Measurements from ENCODE around the gene SPOCD1.

SPOCD1 gene

DNA sequence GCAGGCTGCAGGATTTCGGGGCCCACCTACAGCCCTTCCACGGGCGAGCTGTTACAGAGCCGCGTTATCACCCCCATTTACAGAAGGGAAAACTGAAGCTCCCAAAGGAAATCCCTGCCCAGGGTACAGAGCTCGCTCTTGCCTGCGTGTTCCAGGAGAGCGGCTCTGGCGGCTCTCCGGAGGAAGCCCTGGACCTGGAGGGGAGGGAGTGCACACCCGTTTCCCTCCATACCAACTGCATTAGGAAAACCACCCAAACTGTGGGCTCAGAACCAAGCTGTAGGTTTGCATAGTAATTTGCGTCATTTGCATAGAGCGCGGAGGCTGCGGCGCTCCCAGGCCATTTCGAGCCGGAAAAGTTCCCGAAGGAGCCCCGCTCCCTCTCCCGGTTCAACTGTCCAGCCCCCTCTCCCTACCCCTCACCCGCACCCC, 27.0 kb downstream of the SPOCD1 start:
- Histone ChIP-seq H3K27ac (ENCODE audit: extremely low read depth, low read depth, low read length) (no peak overlapping the region), H3K9me3 (ENCODE audit: control insufficient read depth, insufficient read depth, low read depth, low read length) (no peaks in the 10 kb centered on the region), H3K4me3 (ENCODE audit: low read depth, low read length) (peak overlapping the region; percentile 64), H3K4me1 (ENCODE audit: control insufficient read depth, insufficient read depth, low read length) (no peaks in the 10 kb centered on the region), H3K36me3 (ENCODE audit: control insufficient read depth in 2 of 2, insufficient read depth in 1 of 2, low read length in 2 of 2) (no peaks in the 10 kb centered on the region)
- ChIA-PET CTCF (interaction anchor here (0.5 to 5.4 kb wide), 47 partner anchors 9 to 805 kb away, joined by 3 to 99 read pairs (median 5); partner anchors contain the start of genes ADGRB2 and SPOCD1), POLR2A (interaction anchor here (0.8 to 1.9 kb wide), 10 partner anchors 24 to 547 kb away, joined by 3 to 12 read pairs (median 4); partner anchors contain the start of genes MARCKSL1 and PEF1)
- no peak for TF ChIP-seq ZNF292 (tag by site-specific recombination; IDR thresholded peaks at IDR 0.05; ENCODE audit: borderline replicate concordance, low read depth)
- no peak for TF ChIP-seq KLF10 (tag by site-specific recombination; IDR thresholded peaks at IDR 0.05)
- no peak for TF ChIP-seq ZNF423 (tag by site-specific recombination; IDR thresholded peaks at IDR 0.05)
- peak; percentile 77 for TF ChIP-seq ZNF341 (tag by site-specific recombination; IDR thresholded peaks at IDR 0.05; ENCODE audit: low read depth)
- TF ChIP-seq EGR2 (tag by site-specific recombination; IDR thresholded peaks at IDR 0.05; ENCODE audit: low read depth): no peak
- TF ChIP-seq, protein P1, sequence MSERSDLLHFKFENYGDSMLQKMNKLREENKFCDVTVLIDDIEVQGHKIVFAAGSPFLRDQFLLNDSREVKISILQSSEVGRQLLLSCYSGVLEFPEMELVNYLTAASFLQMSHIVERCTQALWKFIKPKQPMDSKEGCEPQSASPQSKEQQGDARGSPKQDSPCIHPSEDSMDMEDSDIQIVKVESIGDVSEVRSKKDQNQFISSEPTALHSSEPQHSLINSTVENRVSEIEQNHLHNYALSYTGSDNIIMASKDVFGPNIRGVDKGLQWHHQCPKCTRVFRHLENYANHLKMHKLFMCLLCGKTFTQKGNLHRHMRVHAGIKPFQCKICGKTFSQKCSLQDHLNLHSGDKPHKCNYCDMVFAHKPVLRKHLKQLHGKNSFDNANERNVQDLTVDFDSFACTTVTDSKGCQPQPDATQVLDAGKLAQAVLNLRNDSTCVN (tag by site-specific recombination; optimal IDR thresholded peaks at IDR 0.05): peak; percentile 37
- 0 out of 2 replicates have a peak, but pooled peaks have one; percentile 9 for TF ChIP-seq ZNF660 (tag by site-specific recombination; IDR thresholded peaks at IDR 0.05)
- no peak for TF ChIP-seq ZBTB48 (tag by site-specific recombination; IDR thresholded peaks at IDR 0.05)
- peak; percentile 56; the same call in 1 of the 2 replicates for TF ChIP-seq ZNF596 (tag by site-specific recombination; IDR thresholded peaks at IDR 0.05)
- peak; percentile 11 for TF ChIP-seq ZBTB17 (tag by site-specific recombination; IDR thresholded peaks at IDR 0.05)
- TF ChIP-seq, protein P2, sequence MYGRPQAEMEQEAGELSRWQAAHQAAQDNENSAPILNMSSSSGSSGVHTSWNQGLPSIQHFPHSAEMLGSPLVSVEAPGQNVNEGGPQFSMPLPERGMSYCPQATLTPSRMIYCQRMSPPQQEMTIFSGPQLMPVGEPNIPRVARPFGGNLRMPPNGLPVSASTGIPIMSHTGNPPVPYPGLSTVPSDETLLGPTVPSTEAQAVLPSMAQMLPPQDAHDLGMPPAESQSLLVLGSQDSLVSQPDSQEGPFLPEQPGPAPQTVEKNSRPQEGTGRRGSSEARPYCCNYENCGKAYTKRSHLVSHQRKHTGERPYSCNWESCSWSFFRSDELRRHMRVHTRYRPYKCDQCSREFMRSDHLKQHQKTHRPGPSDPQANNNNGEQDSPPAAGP (tag by site-specific recombination; IDR thresholded peaks at IDR 0.05): no peak
- TF ChIP-seq, protein P3, sequence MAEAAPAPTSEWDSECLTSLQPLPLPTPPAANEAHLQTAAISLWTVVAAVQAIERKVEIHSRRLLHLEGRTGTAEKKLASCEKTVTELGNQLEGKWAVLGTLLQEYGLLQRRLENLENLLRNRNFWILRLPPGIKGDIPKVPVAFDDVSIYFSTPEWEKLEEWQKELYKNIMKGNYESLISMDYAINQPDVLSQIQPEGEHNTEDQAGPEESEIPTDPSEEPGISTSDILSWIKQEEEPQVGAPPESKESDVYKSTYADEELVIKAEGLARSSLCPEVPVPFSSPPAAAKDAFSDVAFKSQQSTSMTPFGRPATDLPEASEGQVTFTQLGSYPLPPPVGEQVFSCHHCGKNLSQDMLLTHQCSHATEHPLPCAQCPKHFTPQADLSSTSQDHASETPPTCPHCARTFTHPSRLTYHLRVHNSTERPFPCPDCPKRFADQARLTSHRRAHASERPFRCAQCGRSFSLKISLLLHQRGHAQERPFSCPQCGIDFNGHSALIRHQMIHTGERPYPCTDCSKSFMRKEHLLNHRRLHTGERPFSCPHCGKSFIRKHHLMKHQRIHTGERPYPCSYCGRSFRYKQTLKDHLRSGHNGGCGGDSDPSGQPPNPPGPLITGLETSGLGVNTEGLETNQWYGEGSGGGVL (tag by site-specific recombination; IDR thresholded peaks at IDR 0.05): peak; percentile 75
- peak; percentile 74 for TF ChIP-seq IKZF3 (tag by site-specific recombination; IDR thresholded peaks at IDR 0.05)
- TF ChIP-seq ZSCAN30 (tag by site-specific recombination; IDR thresholded peaks at IDR 0.05): 0 out of 2 replicates have a peak, but pooled peaks have one; percentile 3
- TF ChIP-seq ZNF600 (tag by site-specific recombination; IDR thresholded peaks at IDR 0.05): peak; percentile 29; the same call in 1 of the 2 replicates

DNA sequence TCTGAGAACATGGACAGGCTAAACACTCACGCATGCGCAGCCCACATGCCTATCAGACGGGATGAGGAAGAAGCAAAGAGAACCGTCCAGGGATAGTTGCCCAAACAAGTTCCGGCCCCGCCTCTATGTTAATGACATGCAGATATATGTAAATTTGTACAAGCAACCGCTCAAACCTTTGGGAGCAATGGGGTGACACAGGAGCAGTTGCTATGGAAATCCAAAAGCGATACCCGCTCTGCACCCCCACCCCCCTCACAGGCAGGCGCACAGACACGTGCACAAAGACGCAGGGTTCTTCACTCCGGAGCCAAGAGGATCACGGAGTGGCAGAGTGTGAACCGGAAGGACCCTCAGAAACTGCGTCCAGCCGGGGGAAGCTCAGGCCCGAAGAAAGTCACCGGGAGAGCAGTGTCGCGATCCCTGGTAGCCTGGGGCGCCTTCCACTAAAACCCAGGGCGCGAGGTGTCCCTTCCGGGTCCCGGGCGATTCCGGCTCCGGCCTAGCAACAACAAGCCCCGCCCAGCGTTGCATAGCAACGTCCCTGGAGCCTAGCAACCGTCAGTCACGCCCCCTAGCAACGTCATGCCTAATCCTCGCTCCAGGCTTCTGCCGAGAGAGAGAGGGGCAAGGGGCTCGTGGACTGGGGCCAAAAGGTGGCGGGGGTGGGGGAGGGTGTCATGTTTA, 27.5 kb downstream of the SPOCD1 start:
- Histone ChIP-seq H3K27ac (ENCODE audit: extremely low read depth, low read depth, low read length) (no peak overlapping the region; the same call in 1 of the 2 replicates), H3K36me3 (ENCODE audit: control insufficient read depth in 2 of 2, insufficient read depth in 1 of 2, low read length in 2 of 2) (no peaks in the 10 kb centered on the region), H3K9me3 (ENCODE audit: control insufficient read depth, insufficient read depth, low read depth, low read length) (no peaks in the 10 kb centered on the region), H3K4me1 (ENCODE audit: control insufficient read depth, insufficient read depth, low read length) (no peaks in the 10 kb centered on the region), H3K4me3 (ENCODE audit: low read depth, low read length) (peak overlapping the region; percentile 64)
- ChIA-PET CTCF (interaction anchor here (0.6 to 5.4 kb wide), 44 partner anchors 8 to 804 kb away, joined by 3 to 99 read pairs (median 5); partner anchors contain the start of gene ADGRB2), POLR2A (interaction anchor here (1.0 to 1.9 kb wide), 7 partner anchors 25 to 548 kb away, joined by 3 to 12 read pairs (median 4); partner anchors contain the start of genes MARCKSL1 and PEF1)
- no peak for TF ChIP-seq ZFP3 (tag by site-specific recombination; IDR thresholded peaks at IDR 0.05; ENCODE audit: low read depth)
- no peak for TF ChIP-seq ZNF114 (tag by site-specific recombination; IDR thresholded peaks at IDR 0.05)
- TF ChIP-seq, protein P4, sequence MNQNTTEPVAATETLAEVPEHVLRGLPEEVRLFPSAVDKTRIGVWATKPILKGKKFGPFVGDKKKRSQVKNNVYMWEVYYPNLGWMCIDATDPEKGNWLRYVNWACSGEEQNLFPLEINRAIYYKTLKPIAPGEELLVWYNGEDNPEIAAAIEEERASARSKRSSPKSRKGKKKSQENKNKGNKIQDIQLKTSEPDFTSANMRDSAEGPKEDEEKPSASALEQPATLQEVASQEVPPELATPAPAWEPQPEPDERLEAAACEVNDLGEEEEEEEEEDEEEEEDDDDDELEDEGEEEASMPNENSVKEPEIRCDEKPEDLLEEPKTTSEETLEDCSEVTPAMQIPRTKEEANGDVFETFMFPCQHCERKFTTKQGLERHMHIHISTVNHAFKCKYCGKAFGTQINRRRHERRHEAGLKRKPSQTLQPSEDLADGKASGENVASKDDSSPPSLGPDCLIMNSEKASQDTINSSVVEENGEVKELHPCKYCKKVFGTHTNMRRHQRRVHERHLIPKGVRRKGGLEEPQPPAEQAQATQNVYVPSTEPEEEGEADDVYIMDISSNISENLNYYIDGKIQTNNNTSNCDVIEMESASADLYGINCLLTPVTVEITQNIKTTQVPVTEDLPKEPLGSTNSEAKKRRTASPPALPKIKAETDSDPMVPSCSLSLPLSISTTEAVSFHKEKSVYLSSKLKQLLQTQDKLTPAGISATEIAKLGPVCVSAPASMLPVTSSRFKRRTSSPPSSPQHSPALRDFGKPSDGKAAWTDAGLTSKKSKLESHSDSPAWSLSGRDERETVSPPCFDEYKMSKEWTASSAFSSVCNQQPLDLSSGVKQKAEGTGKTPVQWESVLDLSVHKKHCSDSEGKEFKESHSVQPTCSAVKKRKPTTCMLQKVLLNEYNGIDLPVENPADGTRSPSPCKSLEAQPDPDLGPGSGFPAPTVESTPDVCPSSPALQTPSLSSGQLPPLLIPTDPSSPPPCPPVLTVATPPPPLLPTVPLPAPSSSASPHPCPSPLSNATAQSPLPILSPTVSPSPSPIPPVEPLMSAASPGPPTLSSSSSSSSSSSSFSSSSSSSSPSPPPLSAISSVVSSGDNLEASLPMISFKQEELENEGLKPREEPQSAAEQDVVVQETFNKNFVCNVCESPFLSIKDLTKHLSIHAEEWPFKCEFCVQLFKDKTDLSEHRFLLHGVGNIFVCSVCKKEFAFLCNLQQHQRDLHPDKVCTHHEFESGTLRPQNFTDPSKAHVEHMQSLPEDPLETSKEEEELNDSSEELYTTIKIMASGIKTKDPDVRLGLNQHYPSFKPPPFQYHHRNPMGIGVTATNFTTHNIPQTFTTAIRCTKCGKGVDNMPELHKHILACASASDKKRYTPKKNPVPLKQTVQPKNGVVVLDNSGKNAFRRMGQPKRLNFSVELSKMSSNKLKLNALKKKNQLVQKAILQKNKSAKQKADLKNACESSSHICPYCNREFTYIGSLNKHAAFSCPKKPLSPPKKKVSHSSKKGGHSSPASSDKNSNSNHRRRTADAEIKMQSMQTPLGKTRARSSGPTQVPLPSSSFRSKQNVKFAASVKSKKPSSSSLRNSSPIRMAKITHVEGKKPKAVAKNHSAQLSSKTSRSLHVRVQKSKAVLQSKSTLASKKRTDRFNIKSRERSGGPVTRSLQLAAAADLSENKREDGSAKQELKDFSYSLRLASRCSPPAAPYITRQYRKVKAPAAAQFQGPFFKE (tag by site-specific recombination; IDR thresholded peaks at IDR 0.05; ENCODE audit: borderline replicate concordance): no peak
- peak; percentile 45; the same call in 1 of the 2 replicates for TF ChIP-seq ZBTB48 (tag by site-specific recombination; IDR thresholded peaks at IDR 0.05)
- TF ChIP-seq KLF7 (tag by site-specific recombination; IDR thresholded peaks at IDR 0.05; ENCODE audit: borderline replicate concordance): no peak
- TF ChIP-seq ZNF621 (tag by site-specific recombination; IDR thresholded peaks at IDR 0.05): no peak
- TF ChIP-seq ZIC2 (tag by site-specific recombination; IDR thresholded peaks at IDR 0.05): no peak
- TF ChIP-seq, protein P5, sequence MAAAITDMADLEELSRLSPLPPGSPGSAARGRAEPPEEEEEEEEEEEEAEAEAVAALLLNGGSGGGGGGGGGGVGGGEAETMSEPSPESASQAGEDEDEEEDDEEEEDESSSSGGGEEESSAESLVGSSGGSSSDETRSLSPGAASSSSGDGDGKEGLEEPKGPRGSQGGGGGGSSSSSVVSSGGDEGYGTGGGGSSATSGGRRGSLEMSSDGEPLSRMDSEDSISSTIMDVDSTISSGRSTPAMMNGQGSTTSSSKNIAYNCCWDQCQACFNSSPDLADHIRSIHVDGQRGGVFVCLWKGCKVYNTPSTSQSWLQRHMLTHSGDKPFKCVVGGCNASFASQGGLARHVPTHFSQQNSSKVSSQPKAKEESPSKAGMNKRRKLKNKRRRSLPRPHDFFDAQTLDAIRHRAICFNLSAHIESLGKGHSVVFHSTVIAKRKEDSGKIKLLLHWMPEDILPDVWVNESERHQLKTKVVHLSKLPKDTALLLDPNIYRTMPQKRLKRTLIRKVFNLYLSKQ (tag by site-specific recombination; IDR thresholded peaks at IDR 0.05; ENCODE audit: borderline replicate concordance): no peak

All from HEK293 (cell line).